Esophagus squamous epithelium (tissue), 4 donors: ENCODE data around the gene PSORS1C1.

Experiments used
- CTCF ChIP-seq, 6 experiments: fragments of 450-650 bp in 4 of 6; fragments of 200-600 bp in 2 of 6; sonication (generic) in 2 of 6; IDR thresholded peaks; one replicate each; pipeline ENCODE4 v1.5.1; 2016 to 2019; ENCODE audit warnings: antibody characterized with exemption in 6 of 6, mild to moderate bottlenecking in 4 of 6, moderate library complexity in 4 of 6
- POLR2A ChIP-seq, 4 donors: fragments of 450-650 bp; IDR thresholded peaks; one replicate each; pipeline ENCODE4 v1.6.1; 2017; ENCODE audit warnings: antibody characterized with exemption in 4 of 4, mild to moderate bottlenecking in 4 of 4, moderate library complexity in 3 of 4

DNA sequence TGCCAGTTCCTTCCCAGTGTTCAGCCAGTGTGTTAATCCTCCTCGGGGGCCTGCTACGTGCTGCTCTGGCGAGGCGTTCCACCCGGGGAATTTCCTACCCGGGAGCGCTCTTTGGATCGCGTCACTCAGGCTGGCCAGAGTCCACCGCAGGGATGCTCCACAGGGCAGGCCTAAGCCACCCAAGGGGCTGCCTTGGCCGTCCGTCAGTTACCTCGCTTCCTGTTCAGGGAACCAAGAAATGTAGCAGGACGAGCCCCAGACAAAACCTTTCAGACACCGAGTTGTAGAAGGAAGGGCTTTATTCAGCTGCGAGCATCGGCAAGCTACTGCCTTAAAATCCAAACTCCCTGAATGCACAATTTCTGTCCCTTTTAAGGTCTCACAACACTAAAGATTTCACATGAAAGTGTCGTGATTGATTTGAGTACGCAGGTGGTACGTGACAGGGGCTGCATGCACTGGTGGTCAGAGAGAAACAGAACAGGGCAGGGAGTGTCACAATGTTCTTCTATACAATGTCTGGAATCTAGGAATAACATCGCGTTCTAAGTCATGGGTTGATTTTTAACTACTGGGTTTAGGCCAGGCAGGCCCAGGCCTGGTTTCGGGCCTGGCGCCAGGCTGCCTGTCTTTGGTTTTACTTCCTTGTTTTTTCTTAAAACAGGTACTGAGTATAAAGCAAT, 71.6 kb downstream of the PSORS1C1 start:
- TF ChIP-seq POLR2A (IDR thresholded peaks at IDR 0.05) (peak in 1 of 4 donors; percentile 3), CTCF (IDR thresholded peaks at IDR 0.05) (no peak)
